Ishikawa (cell line): ENCODE measurements around the gene CACYBP.

ENCODE experiments used
- CREB1 ChIP-seq: IDR thresholded peaks from 2 replicates; pipeline ENCODE4 v1.6.1; 2012; ENCODE audit warnings: low read depth
- NFIC ChIP-seq: IDR thresholded peaks from 2 replicates; pipeline ENCODE4 v1.6.1; 2012
- TEAD4 ChIP-seq: IDR thresholded peaks from 2 replicates; pipeline ENCODE4 v1.6.1; 2012
- YY1 ChIP-seq: IDR thresholded peaks from 2 replicates; pipeline ENCODE4 v1.6.1; 2012; ENCODE audit warnings: low read depth
- ZBTB7A ChIP-seq: IDR thresholded peaks from 2 replicates; pipeline ENCODE4 v1.6.1; 2012; ENCODE audit warnings: low read depth
- TF ChIP-seq, protein P1 (sequence below): IDR thresholded peaks from 2 replicates; pipeline ENCODE4 v1.6.1; 2012; ENCODE audit warnings: low read depth, mild to moderate bottlenecking

CACYBP gene

DNA sequence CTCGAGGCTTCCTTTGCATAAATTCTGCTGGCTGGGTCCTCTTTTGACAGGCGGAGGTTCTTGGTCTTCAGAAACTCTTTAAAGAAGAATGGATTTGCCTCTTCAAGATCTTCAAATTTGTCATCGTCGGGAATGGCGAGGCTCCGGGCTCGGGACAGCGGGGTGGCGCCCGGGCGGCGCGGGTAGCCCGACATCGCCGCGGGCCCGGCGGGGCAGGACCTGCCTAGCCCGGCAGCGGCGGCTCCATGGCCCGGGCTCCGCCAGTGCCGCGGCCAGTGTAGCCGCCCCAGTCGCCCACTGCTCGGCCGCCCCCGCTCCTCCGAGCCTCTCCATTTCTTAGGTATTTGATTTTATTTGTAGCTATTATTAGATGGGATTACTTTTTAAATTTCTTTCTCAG is 45.8 kb downstream of the CACYBP start:
- TF ChIP-seq YY1 (no peak), ZBTB7A (no peak), NFIC (no peak), TEAD4 (no peak), CREB1 (no peak)
- TF ChIP-seq, protein P1, sequence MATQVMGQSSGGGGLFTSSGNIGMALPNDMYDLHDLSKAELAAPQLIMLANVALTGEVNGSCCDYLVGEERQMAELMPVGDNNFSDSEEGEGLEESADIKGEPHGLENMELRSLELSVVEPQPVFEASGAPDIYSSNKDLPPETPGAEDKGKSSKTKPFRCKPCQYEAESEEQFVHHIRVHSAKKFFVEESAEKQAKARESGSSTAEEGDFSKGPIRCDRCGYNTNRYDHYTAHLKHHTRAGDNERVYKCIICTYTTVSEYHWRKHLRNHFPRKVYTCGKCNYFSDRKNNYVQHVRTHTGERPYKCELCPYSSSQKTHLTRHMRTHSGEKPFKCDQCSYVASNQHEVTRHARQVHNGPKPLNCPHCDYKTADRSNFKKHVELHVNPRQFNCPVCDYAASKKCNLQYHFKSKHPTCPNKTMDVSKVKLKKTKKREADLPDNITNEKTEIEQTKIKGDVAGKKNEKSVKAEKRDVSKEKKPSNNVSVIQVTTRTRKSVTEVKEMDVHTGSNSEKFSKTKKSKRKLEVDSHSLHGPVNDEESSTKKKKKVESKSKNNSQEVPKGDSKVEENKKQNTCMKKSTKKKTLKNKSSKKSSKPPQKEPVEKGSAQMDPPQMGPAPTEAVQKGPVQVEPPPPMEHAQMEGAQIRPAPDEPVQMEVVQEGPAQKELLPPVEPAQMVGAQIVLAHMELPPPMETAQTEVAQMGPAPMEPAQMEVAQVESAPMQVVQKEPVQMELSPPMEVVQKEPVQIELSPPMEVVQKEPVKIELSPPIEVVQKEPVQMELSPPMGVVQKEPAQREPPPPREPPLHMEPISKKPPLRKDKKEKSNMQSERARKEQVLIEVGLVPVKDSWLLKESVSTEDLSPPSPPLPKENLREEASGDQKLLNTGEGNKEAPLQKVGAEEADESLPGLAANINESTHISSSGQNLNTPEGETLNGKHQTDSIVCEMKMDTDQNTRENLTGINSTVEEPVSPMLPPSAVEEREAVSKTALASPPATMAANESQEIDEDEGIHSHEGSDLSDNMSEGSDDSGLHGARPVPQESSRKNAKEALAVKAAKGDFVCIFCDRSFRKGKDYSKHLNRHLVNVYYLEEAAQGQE = no peak

DNA sequence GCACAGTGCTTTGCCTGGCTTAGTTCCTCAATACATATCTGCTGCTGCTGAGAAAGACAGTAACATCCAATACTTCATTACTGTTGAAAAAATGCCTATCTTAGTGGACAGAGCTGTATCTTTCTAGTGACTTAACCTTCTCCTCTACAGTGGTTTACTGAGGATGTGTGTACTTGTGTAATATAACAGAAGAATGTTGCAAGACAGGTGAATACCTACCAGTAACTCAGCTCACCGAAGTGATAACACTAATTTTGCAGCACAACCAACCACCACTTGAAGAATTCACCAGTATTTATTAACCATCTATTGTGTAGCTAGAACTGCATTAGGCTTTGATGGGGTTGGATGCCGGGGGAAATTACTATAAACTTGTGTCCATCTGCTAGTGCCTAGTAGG is 51.2 kb downstream of the CACYBP start:
- no peak for TF ChIP-seq TEAD4

DNA sequence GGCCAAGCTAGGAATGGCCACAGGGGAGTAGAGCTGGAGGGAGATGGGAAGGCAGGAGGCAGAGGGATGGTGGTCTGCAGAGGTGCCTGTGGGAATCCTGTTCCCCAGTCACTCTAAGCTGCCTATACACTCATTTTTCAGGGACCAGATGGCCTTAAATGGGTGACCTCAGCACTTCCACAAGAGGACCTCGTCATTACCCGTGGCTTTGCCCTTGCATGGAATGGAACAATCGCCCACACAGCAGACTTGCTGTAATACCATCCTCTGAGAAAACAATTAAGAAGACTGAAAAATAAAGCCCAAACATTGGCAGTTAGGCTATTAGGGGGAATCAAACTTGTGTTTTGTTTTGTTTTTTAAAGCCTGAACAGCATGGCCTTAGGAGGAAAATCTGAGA is 55.0 kb downstream of the CACYBP start:
- no peak for TF ChIP-seq ZBTB7A
- no peak for TF ChIP-seq CREB1
- TF ChIP-seq, protein P1 = no peak
- no peak for TF ChIP-seq TEAD4
